SIG-M5 treated with dmso at 0.1 percent for 504 hours (cell line): ENCODE measurements around the gene SEC14L1.
"Not testable (repeated sequence)": the region's sequence is repeated elsewhere in the genome, so short reads cannot be mapped to it uniquely, and the experiment has no call there.

ENCODE experiments used
- DNase-seq: peaks from one replicate; lab custom pipeline; 2025; ENCODE audit not compliant: unreplicated experiment; lab: John Stamatoyannopoulos, UW

The SEC14L1 gene

DNA sequence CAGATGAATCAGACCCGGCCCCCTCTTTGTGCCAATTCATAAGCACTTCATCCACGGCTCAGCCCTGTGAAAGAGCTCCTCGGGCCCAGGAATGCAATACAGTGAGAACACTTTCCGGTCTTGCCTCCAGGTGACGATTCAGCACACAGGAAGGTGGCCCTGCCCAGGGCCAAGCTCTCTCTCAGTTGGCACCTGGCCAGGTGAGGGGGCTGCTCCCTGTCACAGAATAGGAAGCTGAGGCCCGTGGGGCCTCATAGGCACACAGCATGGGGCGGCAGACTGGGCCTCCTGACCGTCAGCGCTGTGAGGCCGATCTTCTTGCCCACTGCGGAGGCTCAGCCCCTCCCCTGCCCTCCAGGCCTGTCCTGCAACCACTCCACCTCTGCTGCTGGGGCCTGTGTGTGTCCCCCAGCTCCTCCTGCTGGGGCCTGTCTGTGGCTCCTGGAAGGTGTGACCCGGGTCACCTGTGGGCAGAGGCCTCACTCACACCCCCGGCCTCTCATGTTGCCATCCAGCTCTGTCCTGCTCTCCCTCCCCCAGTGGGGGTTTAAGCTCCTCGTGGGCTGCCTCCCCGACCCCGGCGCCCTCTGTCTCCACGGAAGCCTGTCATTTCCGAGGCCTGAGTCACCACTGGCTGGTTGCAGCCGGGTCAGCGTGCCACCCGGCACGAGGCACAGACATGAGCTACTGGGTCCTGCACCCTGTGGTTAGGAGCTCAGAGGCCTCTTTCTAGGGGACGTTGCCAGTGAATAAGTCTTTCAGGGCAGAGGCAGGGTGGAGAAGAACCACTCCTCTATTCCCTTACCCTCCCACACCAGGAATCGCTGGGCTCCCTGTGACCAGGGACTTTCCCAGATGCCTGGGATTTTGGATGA is 114.4 kb downstream of the SEC14L1 start:
- DNase-seq, result no peak

DNA sequence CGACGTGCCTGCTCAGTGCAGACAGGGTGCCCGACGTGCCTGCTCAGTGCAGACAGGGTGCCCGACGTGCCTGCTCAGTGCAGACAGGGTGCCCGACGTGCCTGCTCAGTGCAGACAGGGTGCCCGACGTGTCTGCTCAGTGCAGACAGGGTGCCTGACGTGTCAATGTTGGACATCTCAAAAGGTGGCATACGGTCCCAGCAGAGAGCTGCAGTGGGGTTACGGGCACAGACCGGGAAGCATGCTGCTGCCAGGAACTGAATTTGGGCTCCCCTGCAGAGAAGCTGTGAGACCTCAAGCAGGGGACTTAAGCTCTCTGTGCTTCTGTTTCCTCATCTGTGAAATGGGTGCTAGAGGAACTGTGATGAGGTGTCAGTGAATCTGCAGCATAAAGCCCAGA is 115.2 kb downstream of the SEC14L1 start:
- not testable (repeated sequence) for DNase-seq

- no peak for DNase-seq
Observed at GRCh38 chr17:77256710-77257109, 115.9 kb downstream of the SEC14L1 start.

DNA sequence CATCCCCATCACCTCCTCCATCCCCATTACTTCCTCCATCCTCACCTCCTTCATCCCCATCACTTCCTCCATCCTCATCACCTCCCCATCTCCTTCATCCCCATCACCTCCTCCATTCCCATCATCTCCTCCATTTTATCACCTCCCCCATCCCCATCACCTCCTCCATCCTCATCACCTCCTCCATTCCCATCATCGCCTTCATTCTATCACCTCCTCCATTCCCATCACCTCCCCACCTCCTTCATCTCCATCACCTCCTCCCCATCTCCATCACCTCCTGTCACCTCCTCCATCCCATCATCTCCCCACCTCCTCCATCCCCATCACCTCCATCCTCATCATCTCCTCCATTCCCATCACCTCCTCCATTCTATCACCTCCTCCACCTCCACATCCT is 116.4 kb downstream of the SEC14L1 start:
- DNase-seq, result no peak

DNA sequence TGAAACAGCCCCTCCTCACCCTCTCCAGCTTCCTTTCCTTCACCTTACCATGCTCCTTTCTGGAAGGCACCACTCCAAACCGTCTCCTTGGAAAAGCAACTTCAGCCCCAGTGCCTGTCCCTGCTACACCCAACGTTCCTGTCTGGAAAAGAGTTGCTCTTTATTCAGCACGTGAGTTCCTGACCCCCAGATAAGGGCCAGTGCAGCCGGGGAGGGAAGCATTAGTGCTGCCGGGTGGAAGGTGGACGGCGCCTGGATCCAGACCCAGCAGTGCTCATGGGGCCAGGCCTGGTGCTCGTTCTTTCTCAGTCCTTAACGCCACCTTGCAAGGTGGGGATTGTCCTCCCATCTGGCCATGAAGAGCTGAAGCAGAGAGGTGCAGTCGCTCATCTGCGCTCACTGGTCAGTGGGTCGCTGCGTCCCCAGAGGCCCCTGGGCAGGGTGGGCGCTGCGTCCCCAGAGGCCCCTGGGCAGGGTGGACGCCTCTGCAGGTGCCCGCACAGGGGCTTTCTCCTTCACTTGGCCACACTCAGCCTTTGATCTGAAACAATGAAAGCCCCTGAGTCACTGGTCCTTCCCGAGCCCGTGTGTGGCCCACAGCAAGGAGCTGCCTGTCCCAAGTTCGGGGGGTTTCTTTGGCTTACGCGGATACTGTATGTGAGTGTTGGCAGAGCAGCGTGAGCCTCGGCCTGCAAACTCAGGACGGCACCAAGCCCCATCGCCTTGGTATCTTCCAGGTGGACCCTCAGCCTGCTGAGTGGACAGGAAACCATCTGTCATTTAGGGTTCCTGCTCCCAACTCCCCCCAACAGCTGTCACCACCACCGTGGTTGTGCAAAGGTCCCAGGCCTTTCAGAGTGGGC is 117.1 kb downstream of the SEC14L1 start:
- no peak for DNase-seq

DNA sequence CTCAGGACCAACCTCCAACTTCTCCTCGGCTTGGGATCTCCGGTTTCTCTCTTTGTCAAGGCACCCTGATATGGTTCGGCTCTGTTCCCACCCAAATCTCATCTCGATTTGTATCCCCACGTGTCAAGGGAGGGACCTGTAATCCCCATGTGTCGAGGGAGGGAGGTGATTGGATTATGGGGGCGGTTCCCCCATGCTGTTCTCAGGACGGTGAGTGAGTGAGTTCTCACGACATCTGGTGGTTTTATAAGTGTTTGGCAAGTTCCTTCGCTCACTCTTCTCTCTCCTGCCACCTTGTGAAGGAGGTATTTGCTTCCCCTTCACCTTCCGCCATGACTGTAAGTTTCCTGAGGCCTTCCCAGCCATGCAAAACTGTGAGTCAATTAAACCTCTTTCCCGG is 117.9 kb downstream of the SEC14L1 start:
- DNase-seq, result no peak

- DNase-seq, result no peak
Observed at GRCh38 chr17:77264617-77265230, 124.0 kb downstream of the SEC14L1 start.

GRCh38 chr17:77266213-77266612 is 125.4 kb downstream of the SEC14L1 start:
- no peak for DNase-seq
